Upper lobe of left lung (tissue), 4 donors: ENCODE measurements around the gene GFI1B.

Experiments used
- POLR2A ChIP-seq, 4 donors: fragments of 450-650 bp; IDR thresholded peaks; one replicate each; pipeline ENCODE4 v1.5.1; 2016 to 2017; ENCODE audit warnings: antibody characterized with exemption in 4 of 4, mild to moderate bottlenecking in 2 of 4
- POLR2AphosphoS5 ChIP-seq, 2 donors: sonication (generic); formaldehyde crosslinking; IDR thresholded peaks; one replicate each; pipeline ENCODE4 v1.5.1; 2017; ENCODE audit warnings: antibody characterized with exemption in 2 of 2
- TF ChIP-seq, protein P1 (sequence below), 6 experiments: fragments of 450-650 bp in 4 of 6; fragments of 200-600 bp in 2 of 6; sonication (generic) in 2 of 6; IDR thresholded peaks; one replicate each; pipeline ENCODE4 v1.5.1; 2016 to 2019; ENCODE audit warnings: antibody characterized with exemption in 6 of 6

DNA sequence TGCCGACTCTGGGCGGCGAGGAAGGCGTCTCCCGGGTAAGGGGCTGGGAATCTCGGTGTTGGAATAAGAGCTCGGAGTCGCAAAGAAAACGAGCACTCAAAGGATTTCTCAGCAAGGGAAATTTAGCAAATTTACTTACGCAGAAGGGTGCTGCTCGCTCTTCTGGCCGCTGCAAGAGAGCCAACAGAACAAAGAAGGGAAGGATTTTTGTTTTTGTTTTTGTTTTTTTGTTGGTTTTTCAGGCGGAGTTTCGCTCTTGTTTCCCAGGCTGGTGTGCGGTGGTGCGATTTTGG, 52.6 kb downstream of the GFI1B start:
- TF ChIP-seq, protein P1, sequence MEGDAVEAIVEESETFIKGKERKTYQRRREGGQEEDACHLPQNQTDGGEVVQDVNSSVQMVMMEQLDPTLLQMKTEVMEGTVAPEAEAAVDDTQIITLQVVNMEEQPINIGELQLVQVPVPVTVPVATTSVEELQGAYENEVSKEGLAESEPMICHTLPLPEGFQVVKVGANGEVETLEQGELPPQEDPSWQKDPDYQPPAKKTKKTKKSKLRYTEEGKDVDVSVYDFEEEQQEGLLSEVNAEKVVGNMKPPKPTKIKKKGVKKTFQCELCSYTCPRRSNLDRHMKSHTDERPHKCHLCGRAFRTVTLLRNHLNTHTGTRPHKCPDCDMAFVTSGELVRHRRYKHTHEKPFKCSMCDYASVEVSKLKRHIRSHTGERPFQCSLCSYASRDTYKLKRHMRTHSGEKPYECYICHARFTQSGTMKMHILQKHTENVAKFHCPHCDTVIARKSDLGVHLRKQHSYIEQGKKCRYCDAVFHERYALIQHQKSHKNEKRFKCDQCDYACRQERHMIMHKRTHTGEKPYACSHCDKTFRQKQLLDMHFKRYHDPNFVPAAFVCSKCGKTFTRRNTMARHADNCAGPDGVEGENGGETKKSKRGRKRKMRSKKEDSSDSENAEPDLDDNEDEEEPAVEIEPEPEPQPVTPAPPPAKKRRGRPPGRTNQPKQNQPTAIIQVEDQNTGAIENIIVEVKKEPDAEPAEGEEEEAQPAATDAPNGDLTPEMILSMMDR (IDR thresholded peaks at IDR 0.05), result no peak
- TF ChIP-seq POLR2AphosphoS5 (IDR thresholded peaks at IDR 0.05) (no peak), POLR2A (IDR thresholded peaks at IDR 0.05) (no peak)
